Naive thymus-derived CD4-positive, alpha-beta T cell (primary cell): ENCODE data around the gene JAG2. TPM values are rescaled to one million over a fixed set of nuclear protein-coding genes. Genes with fewer than 3 reads are reported as not detected.

Experiments
- ATAC-seq: fragments of 150-1000 bp; cut with Tn5 transposase; 2 replicates; pipeline ENCODE4 v1.10.0; 2021; ENCODE audit warnings: mild to moderate bottlenecking, moderate library complexity
- CTCF ChIA-PET: fragments of 350-600 bp; sonication (Branson Sonifier 250); formaldehyde crosslinking; loops from one replicate; lab custom pipeline; 2021; ENCODE audit warnings: antibody characterized with exemption; lab: Charles Lee
- POLR2A ChIA-PET: fragments of 350-600 bp; sonication (Branson Sonifier 250); formaldehyde crosslinking; loops from one replicate; lab custom pipeline; 2021; ENCODE audit warnings: antibody characterized with exemption, inconsistent platforms; lab: Charles Lee
- DNase-seq, 9 donors: peaks; one replicate each; pipeline versions ENCODE4 v3.0.0 to v3.0.0-alpha.2; 2020 to 2022; ENCODE audit warnings: mixed read lengths in 1 of 9
- H3K27ac ChIP-seq: one replicate; pipeline ENCODE4 v1.7.0; 2013; ENCODE audit warnings: mild to moderate bottlenecking, low read depth, low read length, moderate library complexity
- H3K27me3 ChIP-seq, 2 donors: one replicate each; pipeline ENCODE4 v1.7.0; 2013; ENCODE audit warnings: low read length in 2 of 2, mild to moderate bottlenecking in 2 of 2, moderate library complexity in 2 of 2; ENCODE audit not compliant: control insufficient read depth in 2 of 2, insufficient read depth in 2 of 2
- H3K36me3 ChIP-seq, 3 experiments: 1 replicate in 2 of 3; 2 replicates in 1 of 3; pipeline ENCODE4 v1.7.0; 2013; ENCODE audit warnings: low read length in 3 of 3, mild to moderate bottlenecking in 3 of 3, moderate library complexity in 1 of 3; ENCODE audit not compliant: insufficient read depth in 3 of 3, control insufficient read depth in 2 of 3
- H3K4me1 ChIP-seq, 2 donors: one replicate each; pipeline ENCODE4 v1.7.0; 2013; ENCODE audit warnings: low read length in 2 of 2, mild to moderate bottlenecking in 2 of 2, moderate library complexity in 1 of 2; ENCODE audit not compliant: control insufficient read depth in 2 of 2, insufficient read depth in 2 of 2
- H3K4me3 ChIP-seq: 2 replicates; pipeline ENCODE4 v1.7.0; 2013; ENCODE audit warnings: mild to moderate bottlenecking, low read length
- H3K9me3 ChIP-seq, 3 experiments: 1 replicate in 2 of 3; 2 replicates in 1 of 3; pipeline ENCODE4 v1.7.0; 2013; ENCODE audit warnings: low read length in 3 of 3; ENCODE audit not compliant: control insufficient read depth in 2 of 3
- H3K27ac Mint-ChIP-seq, 9 donors: one replicate each; pipeline ENCODE4 v1.8.0; 2020 to 2022; ENCODE audit warnings: mixed read lengths in 9 of 9, mild to moderate bottlenecking in 8 of 9, moderate library complexity in 5 of 9, inconsistent platforms in 2 of 9
- H3K27me3 Mint-ChIP-seq, 5 donors: one replicate each; pipeline ENCODE4 v1.8.0; 2021 to 2022; ENCODE audit warnings: mixed read lengths in 5 of 5, mild to moderate bottlenecking in 1 of 5
- H3K36me3 Mint-ChIP-seq, 5 donors: one replicate each; pipeline ENCODE4 v1.8.0; 2020 to 2022; ENCODE audit warnings: mixed read lengths in 5 of 5, mild to moderate bottlenecking in 3 of 5, inconsistent platforms in 1 of 5
- H3K4me1 Mint-ChIP-seq, 7 donors: one replicate each; pipeline ENCODE4 v1.8.0; 2020 to 2022; ENCODE audit warnings: mixed read lengths in 7 of 7, mild to moderate bottlenecking in 3 of 7, inconsistent platforms in 1 of 7
- H3K4me3 Mint-ChIP-seq, 10 donors: one replicate each; pipeline ENCODE4 v1.8.0; 2020 to 2022; ENCODE audit warnings: mild to moderate bottlenecking in 10 of 10, mixed read lengths in 10 of 10, moderate library complexity in 6 of 10, inconsistent platforms in 2 of 10
- H3K9me3 Mint-ChIP-seq, 11 donors: one replicate each; pipeline ENCODE4 v1.8.0; 2020 to 2022; ENCODE audit warnings: mixed read lengths in 11 of 11, mild to moderate bottlenecking in 4 of 11, inconsistent platforms in 1 of 11, moderate library complexity in 1 of 11
- intact Hi-C, 2 donors: fragments of 100-400 bp; cut with micrococcal nuclease; formaldehyde crosslinking; loops; one replicate each; pipeline ENCODE4 v1.15.1; 2023
- polyA plus RNA-seq, 2 donors: library from polyadenylated mRNA; unstranded; fragments of 300-500 nt; fragmentation: Illumina TruSeq; gene quantifications; one replicate each; pipeline ENCODE4 v1.2.3, GENCODE V29; 2021
- total RNA-seq, 6 experiments: library from RNA in 5 of 6; stranded (reverse) in 5 of 6; gene quantifications; 1 replicate in 5 of 6; 2 replicates in 1 of 6; pipeline ENCODE4 v1.2.3 and lab custom pipeline; 2021 to 2026

The JAG2 gene
- total and polyA plus RNA-seq, 7 experiments from 2014 or later = 0.21 to 5.7 (median 1.3) TPM; not detected in 1

DNA sequence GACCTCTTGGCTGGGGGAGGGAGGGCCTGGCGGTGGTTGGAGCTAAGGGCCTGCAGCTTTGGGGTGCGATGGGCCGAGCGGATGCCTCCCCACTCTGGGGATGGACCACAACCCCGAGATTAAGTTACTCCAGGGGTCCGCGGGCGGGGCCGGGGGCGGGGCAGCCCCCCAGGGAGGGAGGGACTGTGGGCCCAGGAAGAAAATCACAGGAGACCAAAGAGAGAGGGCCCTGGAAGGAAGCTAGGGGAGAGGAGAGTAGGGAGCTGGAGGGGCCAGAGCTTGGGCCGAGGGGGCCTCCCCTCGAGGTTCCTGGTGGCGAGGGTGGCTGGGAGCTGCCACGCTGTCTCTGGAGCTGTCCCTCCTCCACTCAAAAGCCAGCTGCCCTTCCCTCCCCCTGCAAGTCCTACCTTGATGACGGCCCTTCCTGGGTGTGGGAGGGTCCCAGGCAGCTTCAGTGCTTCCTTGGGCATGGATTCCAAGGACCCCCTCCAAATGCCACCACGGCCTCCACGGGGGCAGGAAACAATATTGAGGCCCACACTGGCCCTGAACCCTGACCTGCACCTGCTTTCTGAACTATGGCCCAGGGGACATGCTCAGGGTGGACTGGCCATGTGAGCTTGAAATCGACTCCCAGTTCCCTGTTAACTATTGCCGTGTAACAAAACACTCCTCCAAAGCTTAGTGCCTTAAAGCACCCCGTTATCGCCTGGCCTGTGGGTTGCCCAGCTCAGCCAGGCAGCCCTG, 13.1 kb upstream of the JAG2 start:
- Histone ChIP-seq H3K36me3 (no peaks in the 10 kb centered on the region), H3K4me1 (peaks cover 4 to 12% of the 10 kb centered on the region in 2 donors), H3K9me3 (no peaks in the 10 kb centered on the region), H3K27me3 (no peaks in the 10 kb centered on the region), H3K27ac (peak overlapping the region; percentile 7), H3K4me3 (peak overlapping the region; percentile 9)
- peaks cover 0 to 4% (median 0%) of the 10 kb centered on the region in 5 donors for H3K27me3 Mint-ChIP-seq
- ChIA-PET POLR2A (interaction anchor here (0.6 to 3.1 kb wide), 7 partner anchors 9 to 119 kb away, joined by 3 to 13 read pairs (median 4); partner anchors contain the start of genes BRF1 and JAG2), CTCF (interaction anchor here (0.6 to 1.3 kb wide), 5 partner anchors 14 to 209 kb away, joined by 3 to 7 read pairs (median 4); partner anchors contain the start of gene CLBA1)
- peak overlapping the region; percentile 30 to 77 (median 58) for H3K4me3 Mint-ChIP-seq
- no peak for ATAC-seq
- no peaks in the 10 kb centered on the region for H3K9me3 Mint-ChIP-seq
- intact Hi-C loops = loop anchor here (1.0 to 5.0 kb wide), 9 partner anchors 14 to 429 kb away; partner anchors contain the start of genes BRF1 (in 2 of the 2), TEDC1 (in 2 of the 2) and SIVA1 (in 1 of the 2)
- peaks cover 0 to 23% (median 10%) of the 10 kb centered on the region in 7 donors for H3K4me1 Mint-ChIP-seq
- no peaks in the 10 kb centered on the region for H3K36me3 Mint-ChIP-seq
- peak overlapping the region in 3 of 9 donors; percentile 52 to 72 (median 65) for H3K27ac Mint-ChIP-seq
- DNase-seq = no peak

DNA sequence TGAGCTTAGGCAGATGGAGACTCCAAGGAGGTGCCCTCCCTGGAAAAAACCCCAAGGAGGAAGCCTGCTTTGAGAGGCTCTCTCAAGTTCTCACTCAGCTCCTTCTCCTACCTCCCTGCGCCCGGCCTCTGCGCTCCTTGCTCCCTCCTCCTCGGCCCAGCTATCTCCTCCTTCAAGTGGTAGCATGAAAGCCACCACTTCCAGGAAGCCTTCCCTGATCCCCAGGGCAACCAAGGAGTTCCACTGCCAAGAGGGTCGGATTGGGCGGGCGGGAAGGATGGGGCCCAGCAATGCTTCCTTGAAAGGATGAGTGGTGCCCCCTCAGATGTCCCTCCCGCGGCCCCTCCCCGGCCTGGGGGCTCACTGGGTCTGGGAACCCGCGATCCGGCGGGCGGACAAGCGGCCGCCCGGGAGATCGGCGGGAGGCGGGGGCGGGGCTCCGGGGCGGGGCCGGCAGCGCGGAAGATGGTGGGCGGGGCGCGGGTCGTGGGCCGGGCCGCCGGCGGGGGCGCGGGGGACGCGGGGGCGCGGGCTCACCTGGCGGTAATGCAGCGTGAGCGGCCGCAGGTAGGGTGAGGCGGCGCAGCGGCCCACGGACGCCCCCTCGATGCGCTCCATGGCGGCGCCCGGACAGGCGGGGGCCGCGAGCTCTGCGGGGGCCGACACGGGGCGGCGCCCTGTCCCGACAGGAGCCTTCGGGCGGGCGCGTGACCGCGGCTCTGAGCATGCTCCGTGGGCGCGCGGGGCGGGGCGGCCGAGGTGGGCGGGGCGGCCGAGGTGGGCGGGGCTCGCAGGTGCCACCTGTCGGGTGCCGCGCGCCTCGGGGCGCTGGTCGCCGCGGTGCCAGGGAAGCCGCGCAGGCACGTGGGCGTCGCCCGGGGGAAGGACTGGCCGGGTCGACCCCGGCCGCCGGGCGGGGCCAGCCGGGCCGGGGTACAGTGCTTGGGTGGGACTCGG, 12.3 kb upstream of the JAG2 start, which contains the start of gene NUDT14:
Gene NUDT14 (minus strand): TSS at position 721 of the 957 bp plus-strand sequence. CDS start 103 bp downstream, at position 618.
- Histone ChIP-seq H3K4me1 (peaks cover 4 to 12% of the 10 kb centered on the region in 2 donors), H3K27me3 (no peaks in the 10 kb centered on the region), H3K4me3 (peak within 1 kb of the TSS; percentile 52), H3K9me3 (no peaks in the 10 kb centered on the region), H3K27ac (peak within 1 kb of the TSS; percentile 53), H3K36me3 (no peaks in the 10 kb centered on the region)
- peaks cover 0 to 4% (median 0%) of the 10 kb centered on the region in 5 donors for H3K27me3 Mint-ChIP-seq
- ChIA-PET CTCF (interaction anchor here (0.6 to 1.3 kb wide), 4 partner anchors 14 to 209 kb away, joined by 3 to 7 read pairs (median 4); partner anchors contain the start of gene CLBA1), POLR2A (interaction anchor here (0.6 to 3.1 kb wide), 6 partner anchors 8 to 115 kb away, joined by 3 to 13 read pairs (median 4); partner anchors contain the start of gene JAG2)
- no peaks in the 10 kb centered on the region for H3K9me3 Mint-ChIP-seq
- ATAC-seq = peak; percentile 94
- H3K4me3 Mint-ChIP-seq = peak within 1 kb of the TSS; percentile 68 to 86 (median 77)
- no peaks in the 10 kb centered on the region for H3K36me3 Mint-ChIP-seq
- H3K4me1 Mint-ChIP-seq = peaks cover 0 to 23% (median 15%) of the 10 kb centered on the region in 7 donors
- peak within 1 kb of the TSS in 7 of 9 donors; percentile 10 to 76 (median 64) for H3K27ac Mint-ChIP-seq
- intact Hi-C loops = loop anchor here (1.0 to 5.0 kb wide), 9 partner anchors 14 to 428 kb away; partner anchors contain the start of genes BRF1 (in 2 of the 2), TEDC1 (in 2 of the 2) and SIVA1 (in 1 of the 2)
- DNase-seq = peak; percentile 69 to 88 (median 82)

DNA sequence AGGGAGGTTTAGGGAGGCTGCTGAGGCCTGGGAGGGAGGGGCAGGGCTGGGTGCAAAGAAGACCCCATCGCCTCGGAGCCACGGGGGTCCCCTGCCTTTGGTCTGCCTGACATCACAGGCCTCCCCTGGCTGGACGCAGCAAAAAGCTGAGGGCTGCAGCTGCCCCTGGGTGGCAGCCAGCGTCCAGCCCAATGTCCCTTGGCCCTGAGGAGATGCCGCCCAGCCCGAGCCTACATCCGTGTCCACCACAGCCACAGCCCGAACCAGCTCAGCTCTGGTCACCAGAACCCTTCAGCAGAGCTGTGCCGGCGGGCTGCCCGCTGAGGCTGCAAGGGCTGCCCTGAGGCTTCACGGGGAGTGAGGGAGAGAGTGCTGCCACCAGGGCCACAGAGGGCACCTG, 10.6 kb upstream of the JAG2 start:
- CTCF ChIA-PET = interaction anchor here (1.1 kb wide), 1 partner anchor 16 kb away, joined by 3 read pairs; no protein-coding TSS in a partner anchor
- Histone ChIP-seq H3K4me3 (no peak overlapping the region), H3K27me3 (no peaks in the 10 kb centered on the region), H3K9me3 (no peaks in the 10 kb centered on the region), H3K36me3 (no peaks in the 10 kb centered on the region), H3K27ac (no peak overlapping the region), H3K4me1 (peaks cover 10 to 21% of the 10 kb centered on the region in 2 donors)
- POLR2A ChIA-PET = no interaction called here
- H3K9me3 Mint-ChIP-seq = no peaks in the 10 kb centered on the region
- ATAC-seq = no peak
- H3K4me3 Mint-ChIP-seq = peak overlapping the region in 1 of 10 donors; percentile 69
- peaks cover 0 to 33% (median 22%) of the 10 kb centered on the region in 7 donors for H3K4me1 Mint-ChIP-seq
- no peak overlapping the region for H3K27ac Mint-ChIP-seq
- H3K36me3 Mint-ChIP-seq = no peaks in the 10 kb centered on the region
- intact Hi-C loops = no loop called here
- DNase-seq = no peak
- H3K27me3 Mint-ChIP-seq = peaks cover 0 to 4% (median 0%) of the 10 kb centered on the region in 5 donors

DNA sequence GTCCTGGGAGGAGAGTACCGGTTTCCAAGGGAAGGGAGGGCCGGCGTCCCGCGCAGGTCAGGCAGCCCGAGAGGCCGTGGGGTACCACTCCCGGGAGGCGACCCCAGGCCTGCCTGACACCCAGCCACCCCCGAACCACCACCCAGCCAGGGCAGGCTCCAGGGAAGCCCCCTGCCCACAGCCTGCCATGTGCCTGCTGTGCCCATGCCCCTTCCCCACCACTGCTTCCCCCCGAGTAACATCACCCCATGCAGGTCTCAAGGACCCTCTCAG, 10.2 kb upstream of the JAG2 start:
- intact Hi-C loops = no loop called here
- no peaks in the 10 kb centered on the region for H3K27me3 ChIP-seq
- peaks cover 0 to 33% (median 24%) of the 10 kb centered on the region in 7 donors for H3K4me1 Mint-ChIP-seq
- H3K27me3 Mint-ChIP-seq = peaks cover 0 to 4% (median 0%) of the 10 kb centered on the region in 5 donors
- no peak overlapping the region for H3K27ac ChIP-seq
- no peaks in the 10 kb centered on the region for H3K36me3 Mint-ChIP-seq
- H3K36me3 ChIP-seq = no peaks in the 10 kb centered on the region
- no peak overlapping the region for H3K4me3 ChIP-seq
- no peak overlapping the region for H3K27ac Mint-ChIP-seq
- no peaks in the 10 kb centered on the region for H3K9me3 ChIP-seq
- ATAC-seq (no peak), DNase-seq (no peak)
- ChIA-PET POLR2A (no interaction called here), CTCF (no interaction called here)
- no peaks in the 10 kb centered on the region for H3K9me3 Mint-ChIP-seq
- peaks cover 10 to 22% of the 10 kb centered on the region in 2 donors for H3K4me1 ChIP-seq
- H3K4me3 Mint-ChIP-seq = peak overlapping the region in 2 of 10 donors; percentile 55 to 68

DNA sequence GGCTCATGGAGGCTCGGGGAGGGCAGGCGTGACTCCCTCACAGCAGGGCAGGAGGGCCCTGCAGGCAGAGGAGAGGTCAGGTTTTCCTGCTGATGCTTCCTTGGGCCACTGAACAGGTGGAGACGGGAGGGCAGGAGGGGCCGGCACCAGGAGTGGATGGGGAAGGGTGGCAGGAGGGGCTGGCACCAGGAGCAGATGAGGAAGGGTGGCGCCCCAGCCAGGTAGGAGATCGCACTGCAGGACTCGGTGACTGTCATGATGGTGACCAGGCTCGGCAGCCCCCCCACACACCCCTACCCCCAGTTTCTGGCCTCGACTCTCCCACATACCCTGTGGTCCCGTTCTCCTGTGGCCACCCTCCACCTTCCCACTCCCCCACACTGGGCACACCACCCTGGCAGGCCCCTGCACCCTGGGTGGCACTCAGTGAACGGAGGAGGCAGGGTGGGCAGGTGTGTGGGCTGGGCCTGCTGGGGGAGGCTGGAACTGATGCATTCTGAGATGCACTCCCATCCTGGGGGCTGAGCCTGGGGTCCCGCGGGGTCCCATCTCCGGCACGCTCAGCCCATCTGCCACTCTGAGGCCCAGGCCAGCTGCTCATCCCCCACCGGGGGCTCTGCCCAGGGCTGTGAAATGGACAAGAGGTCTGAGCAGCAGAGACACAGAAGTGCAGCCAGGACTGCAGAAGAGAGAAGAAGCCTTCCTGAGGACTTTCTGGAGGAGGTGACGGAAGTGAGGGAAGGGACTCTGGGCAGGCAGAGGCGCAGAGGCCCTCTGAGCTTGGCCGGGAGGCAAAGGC, 9.7 kb upstream of the JAG2 start:
- H3K9me3 Mint-ChIP-seq = no peaks in the 10 kb centered on the region
- H3K9me3 ChIP-seq = no peaks in the 10 kb centered on the region
- peak overlapping the region in 5 of 10 donors; percentile 14 to 68 (median 48) for H3K4me3 Mint-ChIP-seq
- H3K27me3 Mint-ChIP-seq = peaks cover 0 to 4% (median 0%) of the 10 kb centered on the region in 5 donors
- ATAC-seq (no peak), DNase-seq (no peak)
- no peak overlapping the region for H3K4me3 ChIP-seq
- no peak overlapping the region for H3K27ac ChIP-seq
- H3K36me3 Mint-ChIP-seq = no peaks in the 10 kb centered on the region
- ChIA-PET CTCF (no interaction called here), POLR2A (no interaction called here)
- H3K27me3 ChIP-seq = no peaks in the 10 kb centered on the region
- H3K4me1 Mint-ChIP-seq = peaks cover 0 to 29% (median 24%) of the 10 kb centered on the region in 7 donors
- H3K4me1 ChIP-seq = peaks cover 10 to 22% of the 10 kb centered on the region in 2 donors
- intact Hi-C loops = no loop called here
- no peaks in the 10 kb centered on the region for H3K36me3 ChIP-seq
- H3K27ac Mint-ChIP-seq = peak overlapping the region in 2 of 9 donors; percentile 12 to 33
